Liver (tissue), 3 donors: ENCODE measurements around the gene RNF149.

Experiments
- CTCF ChIP-seq: fragments of 150-350 bp; IDR thresholded peaks from 2 replicates; pipeline ENCODE4 v1.5.1; 2017; ENCODE audit warnings: improper control_type of control experiment, low read depth, low read length; ENCODE audit not compliant: missing input control
- RAD21 ChIP-seq, 2 donors: IDR thresholded peaks; 2 replicates each; pipeline ENCODE4 v1.6.1; 2016; ENCODE audit warnings: antibody characterized with exemption in 2 of 2, mild to moderate bottlenecking in 2 of 2
- TF ChIP-seq, protein P1 (sequence below): IDR thresholded peaks from 2 replicates; pipeline ENCODE4 v1.6.1; 2016; ENCODE audit warnings: antibody characterized with exemption
- donor health status: healthy.
- donor health status: healthy.

- TF ChIP-seq CTCF (no peak), RAD21 (IDR thresholded peaks at IDR 0.05) (no peak)
- TF ChIP-seq, protein P1, sequence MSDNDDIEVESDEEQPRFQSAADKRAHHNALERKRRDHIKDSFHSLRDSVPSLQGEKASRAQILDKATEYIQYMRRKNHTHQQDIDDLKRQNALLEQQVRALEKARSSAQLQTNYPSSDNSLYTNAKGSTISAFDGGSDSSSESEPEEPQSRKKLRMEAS, result no peak
These were observed 47.6 kb upstream of the RNF149 start for GRCh38 chr2:101356055-101356454.
